Endometrial microvascular endothelial cells (primary cell): ENCODE measurements around the gene CBY1. TPM values are rescaled to one million over a fixed set of nuclear protein-coding genes. Genes with fewer than 3 reads are reported as not detected.

Experiments used
- in situ Hi-C: cut with HindIII; loops from 2 replicates; pipeline ENCODE4 v1.10.0; 2017; ENCODE audit warnings: low sequenced_read_pairs, low pct_unique_long_range_greater_than_20kb; ENCODE audit errors: inconsistent ontology term
- total RNA-seq: library from RNA; depleted of rRNA; stranded (reverse); fragments of >200 nt; gene quantifications from one replicate; pipeline ENCODE4 v1.2.3, GENCODE V29; 2015; ENCODE audit errors: inconsistent ontology term

CBY1 gene
- total RNA-seq, 1 donor from 2014 or later, result 19.5 TPM

DNA sequence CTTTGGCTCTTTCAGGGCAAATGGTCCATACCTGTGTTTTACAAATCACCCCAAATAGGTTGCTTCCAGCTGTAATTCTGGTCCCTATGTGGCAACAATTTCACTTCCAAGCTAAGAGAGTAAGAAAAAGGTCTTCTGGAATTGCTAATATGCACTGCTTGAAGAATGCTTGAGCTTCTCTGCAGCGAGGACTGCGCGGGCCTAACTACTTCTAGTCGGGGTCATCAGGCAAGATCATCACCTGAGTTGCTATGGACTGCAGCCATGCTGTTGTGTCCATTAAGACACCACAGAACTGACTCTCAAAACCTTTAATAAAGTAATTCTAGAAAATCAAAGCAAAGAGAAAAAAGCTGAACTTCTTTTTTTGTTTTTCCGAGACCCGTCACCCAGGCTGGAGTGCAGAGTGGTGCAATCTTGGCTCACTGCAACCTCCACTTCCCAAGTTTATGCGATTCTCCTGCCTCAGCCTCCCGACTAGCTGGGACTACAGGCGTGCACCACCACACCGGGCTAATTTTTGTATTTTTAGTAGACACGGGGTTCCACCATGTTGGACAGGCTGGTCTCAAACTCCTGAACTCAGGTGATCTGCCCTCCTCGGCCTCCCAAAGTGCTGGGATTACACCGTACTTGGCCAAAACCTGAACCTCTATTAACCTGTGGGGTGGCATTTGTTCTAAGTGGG lies 42.1 kb downstream of the CBY1 start:
- in situ Hi-C loops, result no loop called here

DNA sequence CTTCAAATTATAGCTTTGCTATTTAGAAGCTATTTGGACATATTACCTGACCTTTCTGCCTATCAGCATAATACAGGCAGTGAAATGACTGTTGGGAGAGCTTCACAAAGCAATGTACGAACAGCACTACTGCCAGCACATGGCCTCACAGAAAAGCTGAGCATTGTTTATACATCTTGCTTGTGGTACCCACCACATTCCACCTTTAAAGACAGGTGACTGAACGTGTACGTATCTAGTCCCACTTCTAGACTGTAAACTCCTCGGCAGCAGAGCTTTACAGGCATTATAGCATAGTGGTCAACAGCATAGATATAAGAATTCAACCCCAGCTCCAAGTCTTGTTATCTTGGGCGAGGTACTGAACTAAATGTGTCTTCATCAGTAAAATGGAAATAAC lies 42.7 kb downstream of the CBY1 start:
- in situ Hi-C loops, result no loop called here

DNA sequence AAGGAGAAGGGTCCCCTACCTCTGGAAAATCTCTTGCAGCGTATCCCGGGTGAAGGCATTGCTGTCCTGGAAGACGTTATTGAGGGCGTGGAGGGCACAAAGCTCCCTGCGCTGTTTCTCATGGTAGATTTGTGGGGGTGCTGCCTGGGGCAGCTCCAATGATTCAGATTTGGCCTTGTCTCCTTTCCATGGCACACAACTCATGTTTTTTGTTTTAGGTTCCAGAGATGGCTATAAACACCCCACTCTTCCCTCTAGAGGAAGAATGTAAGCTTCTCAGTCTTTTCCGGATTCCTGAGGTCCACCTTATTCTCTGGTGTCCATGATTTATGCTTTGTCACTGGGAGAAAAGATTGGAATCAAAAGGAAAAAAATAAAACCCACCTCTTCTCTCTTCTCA lies 43.3 kb downstream of the CBY1 start:
- in situ Hi-C loops, result no loop called here

DNA sequence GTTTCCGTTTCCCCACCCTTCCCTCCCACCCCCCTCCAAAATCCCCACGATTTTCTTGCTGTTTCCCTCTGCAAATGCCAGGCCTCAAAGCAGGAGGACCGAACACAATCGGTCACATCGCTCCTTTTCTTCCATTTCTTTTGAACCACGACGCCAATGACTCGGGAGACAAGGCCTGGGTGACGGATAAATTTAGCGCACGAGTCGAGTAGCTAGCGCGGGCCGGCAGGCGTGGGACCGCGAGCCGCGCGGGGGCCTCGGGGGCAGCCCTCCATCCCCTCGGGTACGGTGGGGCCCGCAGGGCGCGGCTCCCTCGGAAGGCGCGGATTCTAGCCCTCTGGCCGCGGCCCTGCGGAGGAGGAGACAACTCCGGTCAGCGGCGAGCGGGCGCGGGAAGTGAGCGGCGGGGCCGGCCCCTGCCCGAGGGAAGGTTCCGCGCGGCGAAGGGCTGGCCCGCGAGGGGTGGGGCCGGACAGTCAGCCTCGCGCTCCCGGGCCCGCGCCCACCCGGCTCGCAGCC lies 43.9 kb downstream of the CBY1 start:
- in situ Hi-C loops, result no loop called here

DNA sequence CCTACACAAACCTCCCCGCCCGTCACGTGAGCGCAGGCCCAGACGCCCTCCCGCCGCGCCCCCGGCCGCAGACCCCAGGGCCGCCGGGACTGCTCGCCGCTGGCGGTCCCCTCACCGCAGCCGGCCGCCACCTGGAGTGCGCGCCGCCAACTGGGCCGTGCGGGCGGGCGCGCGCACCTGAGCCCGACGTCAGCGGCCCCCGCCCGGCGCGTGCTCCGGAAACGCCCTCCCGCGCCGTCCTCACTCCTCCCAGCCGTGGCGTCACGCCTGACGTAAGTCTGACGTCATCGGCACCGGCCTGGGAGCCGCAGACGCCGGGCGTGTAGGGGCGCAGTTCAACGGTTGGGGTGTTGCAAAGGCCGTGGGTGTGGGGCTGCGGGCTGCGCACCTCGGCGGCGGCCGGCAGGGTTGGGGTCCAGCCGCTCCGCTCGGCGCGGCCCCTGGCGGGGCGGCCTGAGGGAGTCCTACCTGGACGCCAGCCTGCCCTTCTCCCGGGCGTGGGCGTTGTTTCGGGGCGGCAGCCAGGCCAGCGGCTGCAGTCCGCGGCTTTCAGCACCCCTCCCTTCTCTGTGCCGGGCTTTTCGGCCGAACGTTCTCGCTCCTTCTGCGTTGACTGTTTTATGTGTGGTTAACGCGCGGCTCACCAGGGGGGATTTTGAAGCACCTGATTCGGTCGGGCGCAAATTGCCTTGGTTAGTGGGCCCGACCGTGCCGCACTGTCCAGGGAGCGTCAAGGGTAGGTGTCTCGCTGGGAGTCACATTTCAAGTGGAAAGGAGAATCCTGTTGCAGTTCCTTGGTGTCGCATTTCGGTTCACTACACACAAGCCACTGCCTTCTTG lies 44.6 kb downstream of the CBY1 start, which contains the start of gene JOSD1:
Gene JOSD1, minus strand, starts transcription at position 155 of the 840 bp plus-strand sequence. CDS start 956 bp downstream, outside the sequence.
- in situ Hi-C loops, result no loop called here

DNA sequence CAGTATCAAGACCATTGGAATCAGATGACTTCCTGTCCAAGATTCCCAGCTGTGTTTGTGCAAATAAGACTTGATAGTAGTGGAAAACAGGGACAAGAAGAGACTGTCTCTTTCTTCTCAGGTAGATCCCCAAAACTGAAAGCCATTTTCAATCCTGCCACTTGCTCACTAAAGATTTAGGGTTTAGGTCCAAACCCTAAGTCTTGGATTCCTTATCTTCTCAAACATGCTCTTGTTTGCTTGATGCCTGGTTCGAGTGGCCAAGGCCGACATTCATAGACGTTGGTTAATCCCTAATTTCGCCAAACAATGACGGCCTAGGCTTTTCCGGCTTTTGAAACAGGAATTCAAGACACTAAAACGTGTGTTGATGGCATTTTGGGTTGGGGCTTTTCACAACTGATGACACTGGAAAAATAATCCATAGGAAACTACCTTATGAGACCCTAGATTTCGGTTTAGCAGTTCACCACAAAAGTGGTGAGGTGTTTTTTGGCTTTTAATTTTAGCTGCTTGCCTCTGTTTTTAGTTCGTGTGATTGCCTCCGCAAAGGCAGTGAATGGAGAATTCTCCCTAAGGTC lies 48.3 kb downstream of the CBY1 start:
- in situ Hi-C loops, result no loop called here

DNA sequence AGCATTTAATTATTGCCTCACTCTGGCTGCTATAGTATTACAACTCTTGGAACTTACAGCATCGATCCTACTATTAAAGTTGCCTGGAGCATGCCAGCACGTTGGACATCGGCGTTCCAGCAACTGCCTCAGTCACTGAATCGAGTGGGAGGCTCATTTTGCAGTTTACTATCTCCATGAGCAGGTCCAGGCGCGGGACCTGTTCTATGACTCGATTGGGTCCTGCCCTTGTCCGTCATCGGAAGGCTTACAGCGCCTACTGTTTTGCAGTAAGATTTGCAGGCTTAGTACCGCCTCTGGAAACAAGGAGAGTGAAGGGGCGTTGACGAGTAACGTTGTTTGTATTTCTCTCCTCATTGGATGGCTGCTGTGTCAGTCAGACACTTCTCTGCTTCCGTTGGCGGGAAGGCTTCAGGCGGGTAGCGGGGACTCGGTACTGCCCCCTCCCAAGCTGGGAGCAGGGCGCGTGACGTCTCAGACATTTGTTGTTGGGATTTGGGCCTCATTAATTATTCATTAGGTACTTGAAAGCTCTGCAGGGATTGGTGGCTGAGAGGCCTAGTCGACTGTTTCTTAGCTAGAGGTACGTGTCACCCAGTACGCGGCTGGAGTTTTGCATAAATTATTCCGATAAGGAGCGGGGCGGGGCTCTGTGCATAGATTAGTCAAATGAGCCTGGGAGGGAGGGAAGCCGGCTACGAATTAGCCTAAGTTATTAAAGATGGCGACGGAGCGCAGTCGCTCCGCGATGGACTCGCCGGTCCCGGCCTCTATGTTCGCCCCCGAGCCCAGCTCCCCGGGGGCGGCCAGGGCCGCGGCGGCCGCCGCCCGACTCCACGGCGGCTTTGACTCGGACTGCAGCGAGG lies 49.0 kb downstream of the CBY1 start, which contains the start of gene GTPBP1:
Gene GTPBP1, plus strand, starts transcription at position 710 of the 866 bp plus-strand sequence. Its CDS starts 12 bp downstream, at position 722.
- in situ Hi-C loops, result no loop called here

DNA sequence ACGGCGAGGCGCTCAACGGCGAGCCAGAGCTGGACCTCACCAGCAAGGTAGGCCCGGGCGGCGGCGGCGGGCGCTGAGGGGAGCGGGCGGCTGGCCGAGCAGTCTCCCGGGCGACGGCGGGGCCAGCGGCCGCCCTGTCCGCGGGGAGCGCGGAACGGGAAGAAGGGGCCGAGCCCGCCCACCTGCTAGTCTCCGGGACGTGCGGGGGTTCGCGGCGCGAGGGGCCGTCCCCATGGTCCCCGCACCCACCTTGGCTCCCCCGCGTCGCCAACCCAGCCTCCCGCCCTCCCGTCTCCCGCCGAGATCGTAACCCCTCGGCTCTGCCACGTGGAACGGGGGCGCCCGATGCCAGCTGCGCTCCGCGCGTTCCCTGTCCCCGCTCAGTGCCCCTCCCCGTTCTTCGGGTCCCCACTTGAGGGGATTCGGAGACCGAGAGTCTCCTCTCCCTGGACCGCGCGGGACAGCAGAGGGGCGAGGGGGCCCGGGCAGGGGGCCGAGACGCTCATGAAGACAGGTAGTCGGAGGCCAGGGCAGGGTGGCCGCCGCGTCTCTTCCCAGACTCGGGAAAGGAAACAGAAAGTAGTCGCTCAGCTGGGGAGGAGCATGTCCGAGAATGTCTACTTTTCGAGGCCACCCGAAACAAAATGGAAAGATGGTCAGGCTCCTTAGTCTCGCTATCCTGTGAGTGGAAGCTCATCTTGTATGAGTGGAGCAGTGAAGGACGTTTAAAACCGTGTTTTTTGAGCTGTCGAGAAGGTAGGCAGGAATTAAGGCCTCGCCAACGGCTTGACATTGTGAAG lies 49.9 kb downstream of the CBY1 start:
- in situ Hi-C loops, result no loop called here

DNA sequence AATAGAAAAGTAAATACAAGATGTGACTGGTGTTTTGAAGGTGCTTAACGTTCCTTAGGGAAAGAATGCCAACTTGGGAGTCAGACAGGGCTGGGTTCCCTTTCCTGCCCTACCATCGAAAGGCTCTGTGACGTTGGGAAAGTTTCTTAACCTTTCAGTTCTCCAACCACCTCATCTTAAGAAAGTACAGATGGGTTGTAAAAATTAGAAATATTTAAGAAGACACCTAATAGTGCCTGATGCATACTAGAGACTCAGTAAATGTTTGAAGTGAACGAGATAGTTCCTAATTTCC lies 50.4 kb downstream of the CBY1 start:
- in situ Hi-C loops, result no loop called here

DNA sequence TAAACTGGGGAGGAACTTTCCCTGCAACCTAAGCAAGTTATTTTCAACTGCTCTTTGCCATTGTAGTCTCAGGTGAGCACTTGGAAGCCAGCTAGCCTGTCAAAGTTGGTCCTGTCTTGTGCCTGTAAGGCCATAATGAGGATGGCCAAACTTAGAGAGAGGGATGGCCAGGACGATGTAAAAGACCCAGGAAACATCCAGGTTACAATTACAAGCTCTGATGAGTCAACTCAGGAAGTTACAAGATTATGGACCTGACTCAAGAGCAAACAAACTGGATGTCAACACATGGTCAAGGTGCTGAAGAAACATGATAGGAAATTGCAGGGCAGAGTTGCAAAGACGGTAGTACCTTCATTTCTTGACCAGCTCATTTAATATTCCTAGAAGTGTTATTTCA lies 50.9 kb downstream of the CBY1 start:
- in situ Hi-C loops, result no loop called here

DNA sequence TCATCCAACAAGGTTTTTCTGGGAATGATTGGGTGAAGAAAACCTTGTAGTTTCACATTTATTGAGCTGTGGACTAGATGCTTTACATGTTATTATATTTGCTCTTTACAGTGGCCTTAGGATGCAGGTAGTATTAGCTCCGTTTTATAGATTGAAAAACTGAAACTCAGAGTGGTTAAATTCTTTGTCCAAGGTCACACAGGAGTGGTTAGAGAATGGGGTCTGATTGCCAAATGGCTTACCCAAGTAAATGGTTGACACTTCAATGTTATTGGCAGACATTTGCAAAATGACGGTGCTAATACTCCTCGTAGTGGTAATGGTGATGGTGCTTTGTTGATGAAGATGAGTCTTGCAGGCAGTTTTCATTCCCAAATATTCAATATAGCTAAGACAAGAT lies 51.5 kb downstream of the CBY1 start:
- in situ Hi-C loops, result no loop called here

DNA sequence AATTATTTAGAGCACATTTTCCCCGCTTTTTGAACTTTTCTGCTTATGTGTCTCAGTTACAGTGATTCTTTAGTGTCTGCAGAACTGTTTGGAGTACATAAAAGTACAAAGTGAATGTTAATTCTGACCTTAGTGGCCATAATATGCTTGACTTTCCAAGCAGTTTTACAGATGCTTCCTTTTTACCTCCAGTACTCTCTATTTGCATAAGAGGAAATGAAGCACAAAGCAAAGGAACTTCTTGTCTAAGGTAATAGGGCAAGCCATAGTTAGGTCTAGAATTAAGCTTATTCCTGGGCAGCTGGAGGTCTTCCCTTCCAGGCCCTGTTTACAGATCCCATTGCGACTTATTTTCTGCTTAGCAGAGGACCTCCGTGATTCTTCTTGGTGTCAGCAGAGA lies 52.9 kb downstream of the CBY1 start:
- in situ Hi-C loops, result no loop called here

DNA sequence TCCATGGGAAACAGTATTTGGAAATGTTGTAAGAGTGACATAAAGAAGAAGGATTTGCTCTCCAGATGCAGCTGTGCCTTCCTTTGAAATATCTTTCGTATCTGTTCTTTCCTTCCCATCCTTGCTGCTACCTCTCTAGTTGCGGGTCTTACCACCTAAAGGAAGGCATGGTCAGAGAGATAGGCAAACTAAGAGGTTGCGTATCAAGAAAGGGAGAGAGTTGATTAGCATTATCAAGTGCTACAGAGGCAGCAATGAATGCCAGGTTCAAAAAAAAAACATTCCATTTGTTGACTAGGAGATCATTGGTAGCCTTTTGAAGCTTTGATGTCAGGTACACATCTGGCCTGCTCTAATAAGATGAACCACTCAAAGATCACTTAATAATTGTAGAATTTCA lies 53.9 kb downstream of the CBY1 start:
- in situ Hi-C loops, result no loop called here

DNA sequence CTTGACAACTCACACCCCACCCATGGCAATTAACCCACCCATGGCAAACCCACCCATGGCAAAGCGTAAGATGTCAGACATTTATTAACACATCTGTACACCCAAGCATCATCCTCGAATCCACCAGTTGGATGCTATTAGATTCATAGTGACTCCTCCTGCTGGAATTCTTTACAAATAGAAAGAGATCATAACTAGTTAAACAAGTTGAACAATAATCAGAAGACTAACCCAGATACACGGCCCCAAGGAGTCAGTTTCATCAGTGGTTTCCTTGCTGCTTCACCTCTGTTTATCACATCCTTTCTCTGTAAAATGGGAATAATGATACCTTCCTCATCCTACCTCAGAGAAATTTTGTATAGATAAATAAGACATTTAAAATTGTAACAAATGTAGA lies 54.4 kb downstream of the CBY1 start:
- in situ Hi-C loops, result no loop called here

DNA sequence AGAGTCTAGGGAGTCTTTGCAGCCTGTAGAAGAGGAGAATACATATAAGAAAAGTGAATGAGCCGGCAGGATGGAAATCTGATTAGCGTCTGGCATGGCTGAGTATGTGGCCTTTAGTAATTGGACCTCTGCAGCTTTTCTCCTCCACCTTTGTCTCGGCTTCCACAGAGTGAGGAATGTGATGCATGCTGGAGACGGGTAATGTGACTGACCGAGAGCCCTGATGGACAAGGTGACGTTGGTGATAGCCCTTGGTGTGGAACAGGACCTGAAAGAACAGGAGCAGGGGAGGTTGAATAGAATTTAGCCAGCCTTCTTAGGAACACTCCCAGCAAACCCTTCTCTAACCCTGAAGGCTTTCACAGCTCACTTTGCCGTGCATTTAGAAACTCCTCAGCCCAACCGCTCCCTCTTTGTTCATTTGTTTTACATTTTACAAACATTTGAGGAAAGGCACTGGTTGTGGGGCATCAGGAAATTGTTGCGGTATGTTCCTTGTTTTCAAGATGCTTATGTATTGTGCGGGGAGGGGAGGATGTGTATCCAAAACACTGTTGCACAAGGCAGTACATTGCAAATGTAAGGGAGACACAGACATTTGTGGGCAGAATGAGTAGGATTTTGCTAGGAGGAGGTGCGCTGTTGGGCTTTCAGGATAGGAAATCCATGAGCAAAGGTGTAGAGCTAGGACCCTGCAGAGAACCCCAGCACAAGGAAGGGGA lies 56.2 kb downstream of the CBY1 start:
- in situ Hi-C loops, result no loop called here

DNA sequence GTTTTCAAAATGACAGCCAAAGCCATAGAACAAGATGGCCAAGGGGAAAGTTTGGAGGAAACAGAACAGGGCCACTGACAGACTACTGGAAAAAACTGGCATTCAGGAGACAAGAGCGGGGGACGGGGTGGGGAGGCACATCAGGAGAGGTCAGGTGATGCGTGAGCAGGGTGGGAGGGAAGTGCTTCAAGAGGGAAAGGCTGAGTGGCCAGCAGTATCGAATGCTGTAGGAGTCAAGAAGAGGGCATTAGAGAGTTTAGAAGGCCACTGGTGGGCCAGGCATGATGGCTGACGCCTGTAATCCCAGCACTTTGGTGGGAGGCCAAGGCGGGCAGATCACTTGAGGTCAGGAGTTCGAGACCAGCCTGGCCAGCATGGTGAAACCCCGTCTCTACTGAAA lies 57.5 kb downstream of the CBY1 start:
- in situ Hi-C loops, result no loop called here

DNA sequence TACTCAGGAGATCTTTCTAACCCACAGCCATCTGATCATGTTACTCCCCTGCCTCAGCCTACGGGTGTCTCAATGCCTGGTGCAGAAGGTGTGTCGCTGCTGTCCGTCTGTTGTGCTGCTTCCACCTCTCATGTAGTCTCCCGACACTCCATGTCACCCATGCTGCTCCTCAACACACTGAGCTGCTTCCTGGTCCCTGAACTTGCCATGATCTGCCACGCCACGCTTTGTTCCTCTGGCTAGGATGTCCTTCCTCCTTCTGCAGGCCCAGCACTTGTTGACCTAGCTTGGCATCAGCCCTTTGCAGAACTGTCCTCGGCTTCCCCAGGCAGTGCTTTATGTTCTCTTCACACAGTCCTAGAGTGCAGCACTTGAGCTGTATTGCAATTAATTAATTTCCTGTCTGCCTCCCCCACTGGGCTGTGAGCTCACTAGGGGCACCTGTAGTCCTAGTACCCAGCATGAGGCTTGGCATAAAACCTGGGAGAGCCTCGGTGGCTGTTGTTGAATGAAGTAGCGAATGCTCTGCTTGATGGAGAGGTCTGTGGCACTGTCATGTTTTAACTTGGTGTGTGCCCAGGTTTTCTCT lies 58.8 kb downstream of the CBY1 start:
- in situ Hi-C loops, result no loop called here
